DMS153 treated with DMSO at 0.1 percent for 48 hours (cell line): ENCODE measurements around the gene ZCWPW2.
A peak's percentile ranks its signal among the peaks of the same experiment; 100 is the strongest.

Experiments used
- DNase-seq: peaks from one replicate; lab custom pipeline; 2025; ENCODE audit not compliant: unreplicated experiment; lab: John Stamatoyannopoulos, UW

ZCWPW2 gene

GRCh38 chr3:28348629-28349468 lies at the start of gene ZCWPW2, which contains the start of gene AZI2:
ZCWPW2 (plus strand) TSS chr3:28348721; CDS start chr3:28413069, 64,348 bp downstream.
AZI2 (minus strand) TSS chr3:28348824; CDS start chr3:28340617, 8,207 bp downstream.
- DNase-seq, result peak; percentile 38

GRCh38 chr3:28299705-28300104 lies 48.8 kb upstream of the ZCWPW2 start:
- no peak for DNase-seq

GRCh38 chr3:28300345-28300962 lies 48.1 kb upstream of the ZCWPW2 start:
- DNase-seq, result no peak

GRCh38 chr3:28301688-28302087 lies 46.8 kb upstream of the ZCWPW2 start:
- no peak for DNase-seq

GRCh38 chr3:28308196-28308595 lies 40.3 kb upstream of the ZCWPW2 start:
- no peak for DNase-seq

- no peak for DNase-seq
These were observed 32.8 kb upstream of the ZCWPW2 start for GRCh38 chr3:28315711-28316110.

- no peak for DNase-seq
These were observed 32.3 kb upstream of the ZCWPW2 start for GRCh38 chr3:28316226-28316625.

- no peak for DNase-seq
These were observed 31.0 kb upstream of the ZCWPW2 start for GRCh38 chr3:28317438-28318022.

GRCh38 chr3:28320981-28321380 lies 27.5 kb upstream of the ZCWPW2 start:
- no peak for DNase-seq

GRCh38 chr3:28322464-28322863 lies 26.1 kb upstream of the ZCWPW2 start:
- no peak for DNase-seq

GRCh38 chr3:28326458-28326926 lies 22.0 kb upstream of the ZCWPW2 start:
- DNase-seq, result no peak

GRCh38 chr3:28328188-28329151 lies 20.1 kb upstream of the ZCWPW2 start:
- no peak for DNase-seq

GRCh38 chr3:28334552-28334951 lies 14.0 kb upstream of the ZCWPW2 start:
- DNase-seq, result no peak

- no peak for DNase-seq
These were observed 13.3 kb upstream of the ZCWPW2 start for GRCh38 chr3:28335246-28335645.

GRCh38 chr3:28337230-28337629 lies 11.3 kb upstream of the ZCWPW2 start:
- DNase-seq, result no peak

- DNase-seq, result no peak
These were observed 5.4 kb upstream of the ZCWPW2 start for GRCh38 chr3:28343144-28343543.

GRCh38 chr3:28345690-28346089 lies 2.8 kb upstream of the ZCWPW2 start:
- DNase-seq, result no peak

- DNase-seq, result no peak
These were observed 902 bp upstream of the ZCWPW2 start for GRCh38 chr3:28347374-28348264.

- no peak for DNase-seq
These were observed 274 bp upstream of the ZCWPW2 start for GRCh38 chr3:28348265-28348628.

GRCh38 chr3:28349469-28350000 lies 1.0 kb downstream of the ZCWPW2 start:
- no peak for DNase-seq
